H1 (cell line): ENCODE measurements around the gene PURA. TPM values are rescaled to one million over a fixed set of nuclear protein-coding genes. Genes with fewer than 3 reads are reported as not detected.

Experiments used
- CTCF ChIA-PET: fragments of 300-600 bp; sonication (Branson Sonifier 250); formaldehyde crosslinking; loops from one replicate; lab custom pipeline; 2021; ENCODE audit not compliant: partially characterized antibody; lab: Charles Lee
- POLR2A ChIA-PET: fragments of 300-600 bp; sonication (Branson Sonifier 250); formaldehyde crosslinking; loops from one replicate; lab custom pipeline; 2021; ENCODE audit warnings: inconsistent platforms; ENCODE audit not compliant: partially characterized antibody; lab: Charles Lee
- DNase-seq, 2 experiments: peaks; one replicate each; pipeline versions ENCODE4 v3.0.0 to v3.0.0-alpha.2; 2010 to 2022; ENCODE audit warnings: low spot score in 2 of 2, low read depth in 1 of 2, mixed read lengths in 1 of 2
- FAIRE-seq: peaks from 2 replicates; lab custom pipeline; 2011; peaks lifted over from hg19 to GRCh38; lab: Jason Lieb, UNC
- H2AFZ ChIP-seq: 2 replicates; pipeline ENCODE4 v1.8.1; 2012; ENCODE audit warnings: low read length, inconsistent platforms
- H2AK5ac ChIP-seq: 2 replicates; pipeline ENCODE4 v1.6.1; 2013; ENCODE audit warnings: low read depth, low read length
- H2BK120ac ChIP-seq: replicated peaks from 2 replicates; pipeline ENCODE3; 2013; ENCODE audit warnings: low read depth, low read length, inconsistent platforms
- H2BK12ac ChIP-seq: 2 replicates; pipeline ENCODE4 v1.6.1; 2013; ENCODE audit warnings: low read depth, low read length
- H2BK15ac ChIP-seq: 2 replicates; pipeline ENCODE4 v1.6.1; 2013; ENCODE audit warnings: low read length
- H2BK20ac ChIP-seq: 2 replicates; pipeline ENCODE4 v1.6.1; 2013; ENCODE audit warnings: low read length
- H2BK5ac ChIP-seq: 2 replicates; pipeline ENCODE4 v1.6.1; 2013; ENCODE audit warnings: low read depth, low read length
- H3K14ac ChIP-seq: 2 replicates; pipeline ENCODE4 v1.6.1; 2013; ENCODE audit warnings: inconsistent platforms; ENCODE audit not compliant: insufficient read length
- H3K18ac ChIP-seq: 2 replicates; pipeline ENCODE4 v1.6.1; 2013; ENCODE audit warnings: low read length; ENCODE audit errors: extremely low read depth
- H3K23ac ChIP-seq: 2 replicates; pipeline ENCODE4 v1.6.1; 2013; ENCODE audit warnings: inconsistent platforms; ENCODE audit not compliant: insufficient read length
- H3K23me2 ChIP-seq: 2 replicates; pipeline ENCODE4 v1.6.1; 2013; ENCODE audit warnings: low read depth, low read length
- H3K27ac ChIP-seq: 2 replicates; pipeline ENCODE4 v1.6.1; 2011; ENCODE audit warnings: low read depth, low read length, inconsistent platforms
- H3K27me3 ChIP-seq, 4 experiments: replicated peaks in 1 of 4; 1 replicate in 1 of 4; 2 replicates in 3 of 4; pipeline versions ENCODE4 v1.6.1 to v1.8.1; 2011 to 2013; ENCODE audit warnings: low read length in 3 of 4, mild to moderate bottlenecking in 3 of 4, inconsistent platforms in 2 of 4, mixed read lengths in 2 of 4, moderate library complexity in 1 of 4; ENCODE audit not compliant: control insufficient read depth in 3 of 4, insufficient read depth in 3 of 4; ENCODE audit errors: extremely low read depth in 1 of 4
- H3K36me3 ChIP-seq, 4 experiments: 2 replicates each; pipeline versions ENCODE4 v1.6.1 to v1.8.1; 2011 to 2013; ENCODE audit warnings: mild to moderate bottlenecking in 4 of 4, low read length in 3 of 4, moderate library complexity in 2 of 4, control low read depth in 1 of 4, inconsistent platforms in 1 of 4; ENCODE audit not compliant: insufficient read depth in 4 of 4, control insufficient read depth in 2 of 4
- H3K4ac ChIP-seq: replicated peaks from 2 replicates; pipeline ENCODE3; 2013; ENCODE audit warnings: low read length, low read depth, mixed read lengths, inconsistent platforms; ENCODE audit not compliant: insufficient read length
- H3K4me1 ChIP-seq, 4 experiments: replicated peaks in 1 of 4; 1 replicate in 1 of 4; 2 replicates in 3 of 4; pipeline versions ENCODE4 v1.6.1 to v1.8.1; 2011 to 2013; ENCODE audit warnings: low read length in 3 of 4, inconsistent platforms in 2 of 4, mixed read lengths in 1 of 4; ENCODE audit not compliant: insufficient read depth in 4 of 4, control insufficient read depth in 3 of 4
- H3K4me2 ChIP-seq, 2 experiments: 2 replicates each; pipeline versions ENCODE4 v1.6.1 to v1.8.1; 2011 to 2013; ENCODE audit warnings: low read depth in 2 of 2, low read length in 2 of 2, control low read depth in 1 of 2, inconsistent platforms in 1 of 2, mild to moderate bottlenecking in 1 of 2; ENCODE audit not compliant: insufficient read depth in 1 of 2
- H3K4me3 ChIP-seq, 4 experiments: fragments of 200-600, 300-600 bp in 1 of 4; sonication (generic), shearing (Covaris generic), sonication (Bioruptor Twin) in 1 of 4; 2 replicates each; pipeline versions ENCODE4 v1.5.1 to v1.8.1; 2011 to 2016; ENCODE audit warnings: low read length in 4 of 4, low read depth in 3 of 4, control low read depth in 2 of 4, inconsistent platforms in 2 of 4, mild to moderate bottlenecking in 2 of 4, mixed read lengths in 1 of 4, moderate library complexity in 1 of 4; ENCODE audit not compliant: insufficient read depth in 2 of 4; ENCODE audit errors: extremely low read depth in 1 of 4
- H3K56ac ChIP-seq: replicated peaks from 2 replicates; pipeline ENCODE3; 2013; ENCODE audit warnings: low read depth, mild to moderate bottlenecking, mixed read lengths, low read length, inconsistent platforms; ENCODE audit not compliant: insufficient read length
- H3K79me1 ChIP-seq: 2 replicates; pipeline ENCODE4 v1.6.1; 2013; ENCODE audit warnings: low read depth, low read length, control low read depth
- H3K79me2 ChIP-seq, 2 experiments: 2 replicates each; pipeline versions ENCODE4 v1.6.1 to v1.8.1; 2012 to 2013; ENCODE audit warnings: low read length in 2 of 2, mild to moderate bottlenecking in 2 of 2, inconsistent platforms in 1 of 2; ENCODE audit not compliant: insufficient read depth in 2 of 2, control insufficient read depth in 1 of 2
- H3K9ac ChIP-seq, 4 experiments: replicated peaks in 1 of 4; 1 replicate in 1 of 4; 2 replicates in 3 of 4; pipeline versions ENCODE4 v1.6.1 to v1.8.1; 2011 to 2013; ENCODE audit warnings: low read depth in 3 of 4, low read length in 3 of 4, control low read depth in 2 of 4, mild to moderate bottlenecking in 2 of 4, moderate library complexity in 2 of 4, inconsistent platforms in 1 of 4; ENCODE audit errors: extremely low read depth in 1 of 4
- H3K9me3 ChIP-seq, 2 experiments: 2 replicates each; pipeline versions ENCODE4 v1.6.1 to v1.8.1; 2012 to 2013; ENCODE audit warnings: mild to moderate bottlenecking in 2 of 2, moderate library complexity in 2 of 2, control low read depth in 1 of 2, inconsistent platforms in 1 of 2, low read depth in 1 of 2, low read length in 1 of 2, mixed read lengths in 1 of 2; ENCODE audit not compliant: insufficient read depth in 2 of 2
- H4K20me1 ChIP-seq, 2 experiments: replicated peaks in 1 of 2; 2 replicates each; pipeline versions ENCODE3 to v1.8.1; 2011 to 2013; ENCODE audit warnings: inconsistent platforms in 2 of 2, low read length in 2 of 2, mild to moderate bottlenecking in 1 of 2; ENCODE audit not compliant: insufficient read depth in 2 of 2, control insufficient read depth in 1 of 2
- H4K5ac ChIP-seq: 2 replicates; pipeline ENCODE4 v1.6.1; 2013; ENCODE audit warnings: low read length, low read depth, mixed read lengths, inconsistent platforms; ENCODE audit not compliant: insufficient read length
- H4K8ac ChIP-seq: 2 replicates; pipeline ENCODE4 v1.8.0; 2013; ENCODE audit warnings: mild to moderate bottlenecking, moderate library complexity, low read length, inconsistent platforms; ENCODE audit not compliant: insufficient read depth; ENCODE audit errors: extremely low read depth
- H4K91ac ChIP-seq: replicated peaks from 2 replicates; pipeline ENCODE3; 2013; ENCODE audit warnings: low read length, mixed read lengths, inconsistent platforms; ENCODE audit not compliant: insufficient read length
- CTCF ChIP-seq, 3 experiments: IDR thresholded peaks; 1 replicate in 2 of 3; 2 replicates in 1 of 3; pipeline versions ENCODE4 v1.5.1 to v1.6.1; 2011; ENCODE audit warnings: low read length in 3 of 3, mild to moderate bottlenecking in 3 of 3, inconsistent platforms in 2 of 3, low read depth in 1 of 3, moderate library complexity in 1 of 3; ENCODE audit not compliant: insufficient read depth in 1 of 3; ENCODE audit errors: control extremely low read depth in 1 of 3
- PHF8 ChIP-seq: fragments of 200-600 bp; sonication (generic); conservative IDR thresholded peaks from 2 replicates; pipeline ENCODE4 v1.7.1; 2012; ENCODE audit warnings: low read depth, mild to moderate bottlenecking, inconsistent platforms, low read length, moderate library complexity
- WGBS, 2 experiments: shearing (Covaris generic) in 1 of 2; methylation state at CpG; one replicate each; pipeline versions ENCODE4 v1.1.6 to v1.1.7; 2013 to 2015; ENCODE audit warnings: low lambda C conversion rate in 2 of 2, mixed read lengths in 2 of 2, inconsistent platforms in 1 of 2, low coverage in 1 of 2, missing lambda C conversion rate in 1 of 2; ENCODE audit not compliant: insufficient replicate concordance in 2 of 2, insufficient coverage in 1 of 2, insufficient read length in 1 of 2; ENCODE audit errors: extremely low coverage in 1 of 2, missing lambda C conversion rate in 1 of 2; 5-methylcytosine and 5-hydroxymethylcytosine counted together
- polyA plus RNA-seq, 7 experiments: library from polyadenylated mRNA; depleted of rRNA in 3 of 7; stranded (reverse) in 5 of 7; unstranded in 2 of 7; fragments of >200 nt in 5 of 7; fragments of 200-250 nt in 2 of 7; gene quantifications; 1 replicate in 5 of 7; 2 replicates in 1 of 7; 4 replicates in 1 of 7; pipeline versions ENCODE4 v1.2.1 to v1.2.3, GENCODE V29; 2011 to 2013; ENCODE audit warnings: missing spikeins in 2 of 7, mixed read lengths in 2 of 7
- total RNA-seq: library from RNA; stranded (reverse); fragmentation: NEBNext Ultra II Directional; extraction: Animal tissue kit (Norgen Biotek cat#: 25700); gene quantifications from 2 replicates; pipeline ENCODE4 v1.2.1, GENCODE V29; 2021

Gene PURA
- total and polyA plus RNA-seq, 2 of the 8 experiments (the other 6 are each of a cell fraction or from before 2014, with no cell fraction given), result 0.98 to 2.1 TPM

DNA sequence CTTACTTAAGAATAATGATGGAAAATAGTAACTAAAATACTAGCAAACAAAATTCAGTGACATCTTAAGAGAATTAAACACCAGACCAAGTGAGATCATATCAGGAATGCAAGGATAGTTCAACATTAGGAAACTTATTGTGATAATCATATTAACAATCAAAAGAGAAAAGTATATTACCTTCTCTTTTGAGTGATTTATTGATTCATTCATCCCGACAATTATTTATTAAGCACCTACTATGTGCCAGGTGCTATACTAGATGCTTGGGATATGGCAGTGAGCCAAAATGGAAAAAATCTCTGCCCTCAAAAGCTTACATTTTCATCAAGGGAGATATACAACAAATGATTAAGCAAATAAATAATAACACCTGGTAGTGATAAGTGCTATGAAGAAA, 23.7 kb upstream of the PURA start:
- Histone ChIP-seq H3K27me3 (no peaks in the 10 kb centered on the region), H3K4ac (no peak overlapping the region), H2BK20ac (no peak overlapping the region), H3K56ac (no peak overlapping the region), H4K8ac (no peak overlapping the region), H4K20me1 (no peaks in the 10 kb centered on the region), H3K9me3 (no peaks in the 10 kb centered on the region), H3K79me1 (no peaks in the 10 kb centered on the region), H2AFZ (no peak overlapping the region), H2BK15ac (no peak overlapping the region), H3K79me2 (no peaks in the 10 kb centered on the region), H3K9ac (no peak overlapping the region), H4K91ac (no peak overlapping the region), H3K36me3 (no peaks in the 10 kb centered on the region), H2BK12ac (no peak overlapping the region), H2BK120ac (no peak overlapping the region), H2BK5ac (no peak overlapping the region), H3K18ac (no peak overlapping the region), H3K27ac (no peak overlapping the region), H3K23ac (no peak overlapping the region), H3K23me2 (no peaks in the 10 kb centered on the region; the same call in 1 of the 2 replicates), H2AK5ac (no peak overlapping the region), H4K5ac (no peak overlapping the region), H3K14ac (no peak overlapping the region), H3K4me3 (no peak overlapping the region), H3K4me1 (no peaks in the 10 kb centered on the region), H3K4me2 (no peak overlapping the region)
- DNase-seq, result no peak
- TF ChIP-seq PHF8 (no peak), CTCF (IDR thresholded peaks at IDR 0.05; ENCODE audit: control extremely low read depth in 1 of 3, insufficient read depth in 1 of 3, low read depth in 1 of 3, low read length in 3 of 3) (no peak)
- FAIRE-seq, result no peak
- ChIA-PET POLR2A (no interaction called here), CTCF (interaction anchor here (0.5 kb wide), 1 partner anchor 106 kb away, joined by 3 read pairs; no protein-coding TSS in a partner anchor)
- WGBS, 2 experiments, result 87% methylated on average over 1 of the region's 1 CpG; no CpG with 5 or more reads in 1 of the 2 experiments
